CD4-positive, alpha-beta T cell treated with Interleukin-2 at 100 ng/mL for 4 hours (primary cell): ENCODE data around the gene DCUN1D1.

ENCODE experiments used
- DNase-seq: peaks from one replicate; pipeline ENCODE4 v3.0.0-alpha.2; 2020; ENCODE audit warnings: low spot score

DCUN1D1 gene

DNA sequence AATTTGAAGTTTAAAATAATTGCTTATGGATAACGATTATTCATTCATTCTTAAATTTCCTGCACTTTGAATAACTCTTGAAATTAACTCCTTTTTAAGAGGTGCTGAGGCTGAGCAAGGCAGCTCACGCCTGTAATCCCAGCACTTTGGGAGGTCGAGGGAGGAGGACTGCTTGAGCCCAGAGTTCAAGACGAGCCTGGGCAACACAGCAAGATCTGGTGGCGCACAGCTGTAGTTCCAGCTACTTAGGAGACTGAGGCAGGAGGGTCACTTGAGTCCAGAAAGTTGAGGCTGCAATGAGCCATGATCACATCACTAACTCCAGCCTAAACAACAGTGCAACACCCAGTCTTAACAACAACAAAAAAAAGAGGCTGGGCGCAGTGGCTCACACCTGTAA, 8.0 kb downstream of the DCUN1D1 start:
- no peak for DNase-seq

DNA sequence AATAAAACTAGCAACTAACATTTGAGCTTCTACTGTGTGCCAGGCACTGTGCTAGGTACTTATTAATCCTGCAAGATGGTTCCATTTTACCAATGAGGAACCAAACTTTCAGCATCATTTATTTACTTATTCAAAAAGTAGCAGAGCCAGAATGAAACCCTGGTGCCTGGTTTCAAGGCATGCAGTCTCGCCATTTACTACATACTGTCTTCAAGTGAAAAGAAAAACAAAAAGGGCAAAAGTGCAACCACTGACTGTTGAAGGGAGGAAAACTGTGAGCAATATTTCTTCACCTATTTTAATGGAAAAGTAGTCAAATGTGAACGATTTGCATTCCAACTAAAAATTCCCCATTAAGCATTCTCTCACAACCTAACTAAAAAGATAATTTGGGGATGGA, 8.7 kb downstream of the DCUN1D1 start:
- DNase-seq, result no peak

DNA sequence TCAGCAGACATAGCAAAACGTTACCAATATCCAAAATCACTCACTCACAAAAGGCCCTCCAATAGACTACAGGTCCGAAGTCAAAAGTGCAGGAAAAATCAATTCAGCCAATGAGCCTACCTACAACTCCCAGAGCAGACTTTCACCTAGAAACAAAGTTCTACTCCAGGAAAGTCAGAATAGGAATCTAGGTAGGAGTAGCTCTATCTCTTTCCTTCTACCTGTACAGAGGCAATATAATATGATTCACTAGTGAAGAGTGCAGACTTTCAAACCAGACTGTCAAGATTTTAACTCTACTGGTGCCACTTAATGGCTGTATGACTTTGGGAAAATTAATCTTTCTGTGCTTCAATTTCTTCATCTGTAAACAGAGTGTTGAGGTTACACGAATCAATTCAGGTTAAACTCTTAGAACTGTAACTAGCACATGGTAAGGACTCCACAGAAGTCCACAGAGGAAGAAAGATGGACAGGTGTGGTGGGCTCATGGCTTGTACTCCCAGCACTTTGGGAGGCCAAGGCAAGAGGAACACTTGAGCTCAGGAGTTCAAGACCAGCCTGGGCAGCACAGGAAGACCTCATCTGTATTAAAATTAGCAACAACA, 9.4 kb downstream of the DCUN1D1 start:
- no peak for DNase-seq

DNA sequence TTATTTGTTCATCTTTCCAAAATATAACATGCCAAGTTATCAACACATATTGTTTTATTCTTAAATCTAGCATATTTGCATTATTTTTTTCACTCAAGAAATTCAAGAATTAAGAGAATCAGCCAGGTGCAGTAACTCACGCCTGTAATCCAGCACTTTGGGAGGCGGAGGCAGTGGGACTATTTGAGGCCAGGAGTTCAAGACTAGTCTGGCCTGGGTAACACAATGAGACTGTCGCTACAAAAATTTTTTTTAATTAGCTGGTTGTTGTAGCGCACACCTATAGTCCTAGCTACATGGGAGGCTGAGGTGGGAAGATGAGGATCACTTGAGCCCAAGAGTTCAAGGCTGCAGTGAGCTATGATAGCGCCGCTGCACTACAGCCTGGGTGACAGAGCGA, 10.5 kb downstream of the DCUN1D1 start:
- DNase-seq, result no peak

DNA sequence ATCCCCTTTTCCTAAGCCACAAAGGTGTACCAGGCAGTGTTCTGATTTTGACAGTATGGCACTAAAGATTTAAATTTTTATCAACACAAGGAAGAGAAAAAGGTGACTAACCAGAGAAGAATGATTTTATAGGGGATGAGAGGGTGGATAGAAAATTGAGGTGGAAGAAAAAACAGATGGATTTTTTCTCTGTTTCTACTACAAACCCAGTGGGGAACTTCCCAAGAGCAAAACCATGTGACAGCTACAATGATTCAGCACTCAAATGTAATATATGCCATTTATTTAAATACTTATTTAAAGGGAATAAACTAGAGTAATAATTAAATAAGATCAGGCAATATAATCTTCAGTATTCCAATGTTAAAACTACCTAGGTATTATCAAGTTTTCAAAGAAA, 11.1 kb downstream of the DCUN1D1 start:
- no peak for DNase-seq

DNA sequence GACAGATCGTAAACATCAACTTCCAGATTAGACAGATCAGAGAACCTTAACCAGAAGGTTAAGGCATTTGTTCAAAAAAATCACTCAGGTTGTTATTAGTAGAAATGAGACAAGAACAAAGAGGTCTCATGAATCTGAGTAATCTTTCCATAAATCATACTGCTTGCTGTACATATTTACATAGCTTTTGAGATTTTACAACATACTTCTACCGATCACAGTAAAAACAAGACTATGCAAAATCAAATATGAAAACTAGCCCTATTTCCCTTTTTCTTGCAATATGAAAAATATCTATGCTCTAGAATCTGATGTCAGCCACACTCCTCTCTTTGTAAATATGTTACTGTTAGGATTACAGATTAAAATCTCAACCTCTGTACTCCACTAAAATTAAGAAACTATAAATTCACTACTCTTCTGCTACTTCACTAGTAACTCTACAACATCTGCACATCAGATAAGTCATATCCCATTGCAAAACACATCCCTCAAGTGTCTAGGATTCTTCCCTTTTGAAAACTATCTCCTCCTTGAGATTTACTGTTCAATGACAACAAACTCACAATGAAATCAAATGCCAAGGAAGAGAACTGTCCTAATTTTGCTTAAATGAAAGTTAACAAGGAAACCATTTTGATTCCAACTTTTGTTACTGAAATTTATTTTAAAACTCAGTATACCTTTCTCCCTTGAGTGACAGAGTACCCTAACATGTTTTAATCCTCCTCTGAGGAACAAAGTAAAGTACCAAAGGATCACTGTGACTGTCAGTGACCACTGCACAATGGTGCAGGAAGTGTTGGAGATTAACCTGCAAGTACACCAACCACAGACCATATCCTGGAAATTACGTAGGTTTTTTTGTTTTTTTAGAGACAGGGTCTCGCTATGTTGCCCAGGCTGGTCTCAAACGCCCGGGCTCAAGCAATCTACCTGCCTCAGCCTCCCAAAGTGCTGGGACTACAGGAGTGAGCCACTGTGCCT, 12.8 kb downstream of the DCUN1D1 start:
- DNase-seq, result peak; percentile 30

DNA sequence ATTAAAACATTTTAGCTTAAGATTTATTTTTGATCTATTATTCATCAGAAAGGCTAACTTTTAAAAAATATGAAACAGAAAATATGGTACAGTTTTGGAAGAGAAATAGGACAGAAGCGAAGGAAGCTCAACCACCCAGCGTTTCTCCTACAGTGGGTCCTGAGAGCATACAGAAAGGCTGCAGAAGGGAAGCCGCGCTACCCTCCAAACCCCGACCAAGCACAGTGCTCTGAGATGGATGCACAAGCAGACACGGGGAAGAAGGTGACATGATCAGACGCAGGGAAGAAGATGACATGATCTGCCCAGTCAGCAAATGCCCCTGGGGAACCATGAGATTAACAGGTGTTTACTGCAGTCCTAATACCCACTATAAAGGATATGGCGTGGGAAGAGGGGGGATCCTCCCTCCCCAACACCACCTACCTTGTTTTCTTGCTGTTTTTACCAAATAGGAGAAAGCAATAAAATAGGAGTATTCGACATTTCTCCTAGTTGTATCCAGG, 14.4 kb downstream of the DCUN1D1 start:
- no peak for DNase-seq

DNA sequence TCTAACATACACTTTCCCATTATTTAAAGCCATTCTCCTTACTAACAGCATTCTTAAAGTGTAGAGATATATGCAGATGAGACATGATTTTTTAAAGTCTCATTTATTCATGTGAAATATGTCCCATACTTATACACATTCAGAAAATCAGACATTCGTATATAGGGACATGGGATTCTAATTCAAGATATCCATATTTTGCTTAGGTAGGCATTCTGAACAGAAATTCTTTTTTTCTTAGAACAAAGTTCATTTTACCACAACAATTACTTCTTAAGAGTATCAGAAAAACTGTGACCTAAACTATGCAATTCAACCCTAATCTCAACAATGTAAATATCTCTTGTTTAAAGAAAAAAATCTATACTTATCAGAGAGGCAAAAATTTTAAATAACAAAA, 16.2 kb downstream of the DCUN1D1 start:
- no peak for DNase-seq

DNA sequence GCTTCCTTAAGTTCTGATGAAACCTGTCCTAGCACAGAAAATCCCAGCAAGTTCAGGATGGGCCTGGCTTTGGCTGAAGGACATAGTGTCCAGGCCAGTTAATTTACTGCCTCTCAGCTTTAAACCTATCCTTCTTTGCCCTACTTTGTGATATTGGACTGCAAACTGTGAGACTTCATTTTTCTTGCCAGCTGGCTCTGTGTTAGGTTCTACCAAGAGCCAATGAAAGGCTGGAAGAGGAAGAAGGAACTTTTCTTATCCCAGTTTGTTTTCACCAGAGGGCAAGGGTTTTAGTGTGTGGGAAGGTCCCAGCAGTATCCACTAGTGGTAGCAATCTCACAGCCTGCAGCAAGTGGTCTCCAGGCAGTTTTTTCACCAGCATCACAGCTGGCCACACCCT, 18.2 kb downstream of the DCUN1D1 start:
- DNase-seq, result no peak

DNA sequence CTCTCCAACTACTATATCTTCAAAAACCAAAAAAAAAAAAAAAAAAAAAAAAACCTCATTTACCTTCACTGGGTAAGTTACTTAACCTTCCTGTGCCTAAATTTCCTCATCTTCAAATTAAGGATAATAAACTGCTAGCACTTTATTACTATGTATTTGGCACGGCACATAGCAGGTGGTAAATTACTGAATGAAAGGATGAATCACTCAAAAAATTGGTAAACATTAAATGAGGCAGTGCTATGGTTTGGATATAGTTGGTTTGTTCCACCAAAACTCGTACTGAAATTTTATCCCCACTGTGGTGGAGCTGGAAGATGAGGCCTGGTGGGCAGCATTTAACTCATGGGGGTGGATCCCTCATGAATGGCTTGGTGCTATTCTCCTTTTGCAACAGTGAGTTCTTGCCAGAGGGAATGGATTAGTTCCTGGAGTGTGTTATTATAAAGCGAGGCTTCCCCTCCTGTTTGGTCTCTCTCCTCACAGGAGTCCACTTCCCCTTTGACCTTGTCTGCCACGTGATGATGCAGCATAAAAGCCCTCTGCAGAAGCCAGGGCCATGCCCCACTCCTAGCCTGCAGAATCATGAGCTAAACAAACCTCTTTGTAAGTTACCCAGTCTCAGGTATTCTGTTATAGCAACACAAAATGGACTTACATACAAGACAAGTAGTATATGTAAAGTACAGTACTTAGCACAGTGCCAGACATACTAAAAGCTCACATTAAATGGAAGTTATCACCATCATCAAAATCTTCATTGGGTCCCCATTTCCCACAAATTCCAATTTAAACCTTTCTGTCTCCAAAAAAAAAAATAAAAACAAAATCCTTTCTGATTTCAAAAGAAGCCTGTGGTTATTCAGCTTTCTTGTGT, 20.6 kb downstream of the DCUN1D1 start:
- DNase-seq, result no peak

DNA sequence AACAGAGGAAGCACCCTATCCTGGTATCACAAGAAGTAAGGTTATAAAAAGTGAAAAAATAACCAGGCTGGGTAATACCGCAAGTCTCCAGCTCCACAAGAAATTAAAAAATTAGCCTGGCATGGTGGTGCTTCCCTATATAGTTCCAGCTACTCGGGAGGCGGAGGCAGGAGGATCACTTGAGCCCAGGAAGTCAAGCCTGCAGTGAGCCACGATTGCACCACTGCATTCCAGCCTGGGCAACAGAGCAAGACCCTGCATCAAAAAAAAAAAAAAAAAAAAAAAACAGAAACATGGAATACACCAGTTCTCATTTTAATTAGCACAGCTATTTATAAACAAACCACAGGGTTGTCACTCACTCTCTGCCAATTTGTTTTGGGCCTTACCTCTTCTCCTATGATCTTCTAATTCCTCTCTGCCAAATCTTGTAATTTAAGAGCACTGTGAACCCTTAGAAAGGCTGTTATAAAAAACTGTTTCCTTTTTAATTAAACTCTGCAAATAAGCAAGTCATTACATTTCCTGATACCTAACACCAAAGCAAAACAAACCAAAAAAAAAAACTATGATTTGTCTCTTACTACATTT, 22.6 kb downstream of the DCUN1D1 start:
- no peak for DNase-seq

DNA sequence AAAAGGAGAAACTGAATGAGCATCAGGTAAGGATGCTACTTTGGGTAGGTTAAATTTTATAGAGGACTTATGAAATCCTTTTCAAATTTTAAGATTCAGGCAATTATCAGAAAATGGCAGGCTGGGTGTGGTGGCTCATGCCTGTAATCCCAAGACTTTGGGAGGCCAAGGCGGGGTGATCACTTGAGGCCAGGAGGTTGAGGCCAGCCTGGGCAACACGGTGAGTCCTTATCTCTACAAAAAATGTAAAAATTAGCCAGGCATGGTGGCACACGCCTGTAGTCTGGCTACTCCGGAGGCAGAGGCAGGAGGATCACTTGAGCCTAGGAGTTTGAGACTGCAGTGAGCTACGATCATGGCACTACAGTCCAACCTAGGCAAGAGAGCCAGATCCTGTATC, 23.1 kb downstream of the DCUN1D1 start:
- no peak for DNase-seq

DNA sequence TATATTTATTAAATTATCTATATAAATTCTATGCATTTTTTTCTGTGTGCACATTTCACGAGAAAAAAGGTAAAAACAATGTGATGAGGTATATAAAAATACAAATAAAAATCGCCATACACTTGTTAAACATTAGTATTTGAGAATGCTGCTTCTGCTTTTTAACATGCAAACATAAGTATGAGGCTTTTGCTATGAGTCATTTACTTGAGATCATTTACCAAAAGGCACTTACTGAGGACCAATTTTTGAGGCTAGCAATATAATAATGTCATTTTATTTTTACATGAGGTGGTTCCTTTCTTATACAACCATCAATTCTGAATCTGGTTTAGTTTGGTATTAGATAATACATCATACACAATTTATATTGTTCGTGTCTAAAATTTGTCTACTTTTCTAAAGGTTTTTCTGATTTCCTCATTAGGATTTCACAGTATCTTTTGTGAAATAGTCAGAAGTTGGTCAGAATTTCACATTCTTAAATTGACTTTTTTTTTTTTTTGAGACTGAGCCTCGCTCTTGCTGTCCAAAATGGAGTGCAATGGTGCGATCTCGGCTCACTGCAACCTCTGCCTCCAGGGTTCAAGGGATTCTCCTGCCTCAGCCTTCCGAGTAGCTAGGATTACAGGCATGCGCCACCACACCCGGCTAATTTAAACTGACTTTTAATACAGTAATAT, 25.6 kb downstream of the DCUN1D1 start:
- no peak for DNase-seq

DNA sequence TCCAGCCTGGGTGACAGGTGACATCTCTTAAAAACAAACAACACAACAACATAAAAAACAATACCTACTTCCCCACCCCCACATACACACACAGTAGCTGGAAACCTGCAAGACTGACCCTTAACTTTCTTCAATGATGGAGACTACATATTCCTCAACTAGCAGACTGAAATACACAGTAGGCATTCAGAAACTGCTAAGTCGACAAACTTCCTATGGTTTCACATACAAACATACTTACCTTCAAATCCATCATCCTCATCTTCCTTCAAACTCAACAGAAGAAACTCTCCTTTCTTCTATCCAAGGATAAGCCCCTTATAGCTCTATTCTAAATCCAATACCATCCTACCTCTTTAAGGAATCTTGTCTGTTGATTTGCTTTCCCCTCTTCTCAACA, 30.6 kb downstream of the DCUN1D1 start:
- no peak for DNase-seq

DNA sequence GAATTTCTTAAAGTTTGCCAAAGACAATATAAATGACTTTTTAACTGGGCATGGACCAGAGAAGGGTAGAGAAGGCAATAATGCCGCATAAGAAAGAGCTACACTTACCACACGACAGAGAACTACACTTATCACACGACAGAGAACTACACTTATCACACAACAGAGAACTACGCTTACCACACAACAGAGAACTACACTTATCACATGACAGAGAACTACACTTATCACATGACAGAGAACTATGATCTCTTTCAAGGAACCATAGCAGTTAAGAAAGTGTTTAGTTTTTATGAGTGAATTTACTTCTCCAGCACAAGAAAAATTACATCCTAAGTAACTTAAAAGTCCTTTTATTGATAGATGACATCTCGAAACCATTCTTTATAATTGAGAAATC, 32.0 kb downstream of the DCUN1D1 start:
- DNase-seq, result no peak

DNA sequence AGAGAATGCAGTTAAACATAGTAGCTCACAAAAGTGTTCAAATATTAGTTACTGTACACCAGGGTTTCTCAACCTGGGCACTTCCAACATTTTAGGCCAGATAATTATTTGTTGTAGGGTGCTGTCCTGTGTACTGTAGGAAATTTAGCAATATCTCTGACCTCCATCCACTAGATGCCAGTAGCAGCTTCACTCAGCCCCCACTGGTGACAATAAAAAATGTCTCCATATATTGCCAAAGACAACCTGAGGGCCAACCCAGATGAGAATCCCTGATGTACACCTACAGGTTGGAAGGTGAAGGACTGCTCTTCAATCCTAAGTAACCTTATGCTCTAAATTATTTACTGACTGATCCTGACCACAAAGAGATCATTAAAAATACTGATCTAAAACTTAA, 32.5 kb downstream of the DCUN1D1 start:
- no peak for DNase-seq

DNA sequence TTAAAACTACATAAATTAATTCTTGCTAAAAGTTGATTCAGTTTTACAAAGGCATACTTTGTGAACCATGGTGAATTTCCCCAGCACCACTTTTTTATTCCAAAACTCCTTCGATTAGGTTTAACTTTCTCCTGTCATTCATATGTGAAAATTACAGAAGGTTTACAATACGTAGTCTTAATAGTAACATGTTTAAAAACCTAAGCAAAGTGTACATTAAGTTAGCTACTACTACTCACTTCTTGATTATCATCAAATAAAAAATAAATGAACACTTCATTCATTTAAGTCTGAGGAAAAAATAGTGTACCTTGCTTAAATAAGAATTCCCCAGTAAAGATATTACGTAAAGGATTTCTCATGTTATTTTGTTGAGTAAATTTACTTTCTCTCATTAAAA, 38.6 kb downstream of the DCUN1D1 start:
- no peak for DNase-seq

DNA sequence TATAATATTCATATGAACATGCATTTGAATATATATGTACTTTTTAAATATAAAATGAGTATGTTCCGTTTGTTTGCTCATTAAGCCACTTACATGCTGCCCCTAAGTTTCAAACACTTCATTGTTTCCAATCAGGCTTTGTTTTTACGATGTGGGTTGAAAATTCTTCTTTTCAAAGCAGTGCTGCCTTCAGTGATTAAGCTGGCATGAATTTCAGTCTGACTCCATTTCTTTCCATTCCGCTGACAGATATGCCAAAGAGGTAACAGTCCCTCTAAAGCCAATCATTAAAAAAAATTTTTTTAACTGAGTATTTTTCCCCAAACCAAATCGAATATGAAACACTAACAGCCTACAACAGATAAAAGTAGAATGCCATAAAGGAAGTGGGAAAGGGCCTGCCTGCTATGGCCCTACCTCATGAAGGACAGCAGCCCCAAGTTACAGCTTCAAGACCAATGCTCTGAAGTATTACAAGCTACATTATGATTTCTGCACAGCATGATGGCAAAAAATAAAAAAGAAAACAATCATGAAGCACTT, 40.0 kb downstream of the DCUN1D1 start:
- no peak for DNase-seq

DNA sequence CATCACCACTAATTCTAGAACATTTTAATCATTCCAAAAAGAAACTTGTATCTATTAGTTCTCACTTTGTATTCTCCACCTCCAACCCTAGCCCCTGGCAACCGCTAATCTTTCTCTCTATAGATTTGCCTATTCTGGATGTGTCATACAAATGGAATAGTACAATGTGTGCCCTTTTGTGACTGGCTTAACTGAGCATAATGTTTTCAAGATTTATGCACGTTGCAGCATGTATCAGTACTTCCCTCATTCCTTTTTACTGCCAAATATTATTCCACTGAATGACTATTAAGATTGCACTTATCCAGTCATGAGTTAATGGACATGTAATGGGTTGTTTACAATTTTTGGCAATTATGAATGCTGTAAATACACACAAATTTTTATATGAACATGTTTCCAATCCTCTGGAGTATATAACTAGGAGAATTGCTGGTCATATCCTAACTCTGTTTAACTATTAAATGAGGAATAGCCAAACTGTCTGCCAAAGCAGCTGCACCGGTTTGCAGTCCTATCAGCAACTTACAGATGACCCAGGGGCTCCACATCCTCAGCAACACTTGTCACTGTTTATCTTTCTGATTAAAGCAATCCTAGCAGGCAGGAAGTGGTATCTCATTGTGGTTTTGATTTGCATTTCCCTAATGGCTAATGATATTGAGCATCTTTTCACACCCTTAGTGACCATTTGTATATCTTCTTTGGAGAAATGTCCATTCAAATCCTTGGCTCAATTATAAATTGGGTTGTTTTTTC, 42.9 kb downstream of the DCUN1D1 start:
- peak; percentile 18 for DNase-seq

DNA sequence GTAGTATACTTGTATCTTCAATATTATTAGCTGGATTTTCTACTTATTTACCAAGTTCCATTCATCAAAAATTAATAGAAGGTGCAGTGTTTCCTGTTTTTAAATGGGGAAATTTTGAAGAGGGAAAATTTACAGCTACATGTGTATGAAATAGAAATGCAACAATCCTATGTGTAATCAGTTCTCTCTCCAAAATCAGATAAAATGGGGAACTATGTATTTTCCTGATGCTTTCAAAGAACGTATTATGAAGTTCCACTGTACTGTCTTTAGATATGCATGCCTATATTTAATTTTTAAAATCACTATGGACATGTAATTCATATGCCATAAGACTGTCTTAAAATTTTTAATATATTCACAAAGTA, 43.4 kb downstream of the DCUN1D1 start:
- DNase-seq, result no peak
